Raji (cell line): Measurements from ENCODE around the gene SLC22A2.

Experiments
- POLR2A ChIP-seq: IDR thresholded peaks from 2 replicates; pipeline ENCODE4 v1.6.1; 2011; ENCODE audit warnings: low read depth, low read length, control low read depth; ENCODE audit not compliant: insufficient read depth

The SLC22A2 gene

GRCh38 chr6:160277546-160277945, 18.9 kb upstream of the SLC22A2 start:
- no peak for TF ChIP-seq POLR2A

DNA sequence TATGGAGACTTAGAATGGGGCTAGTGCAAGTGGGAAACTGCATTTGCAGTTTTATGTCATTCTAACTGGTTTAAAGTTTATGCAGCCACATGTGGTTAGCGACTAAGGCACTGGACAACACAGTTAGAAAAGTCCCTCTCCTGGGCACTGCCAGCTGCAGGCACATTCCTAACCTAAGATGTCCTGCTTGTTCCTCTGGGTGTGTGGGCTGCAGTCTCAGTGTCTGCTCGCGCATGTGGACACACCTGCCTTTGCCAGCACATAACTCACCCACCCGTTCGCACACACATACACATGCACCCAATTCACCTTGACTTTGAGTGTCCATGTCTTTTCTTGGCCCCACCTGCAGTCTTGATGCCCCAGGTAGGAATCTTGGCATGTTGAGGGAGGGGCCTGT, 18.5 kb upstream of the SLC22A2 start:
- TF ChIP-seq POLR2A, result no peak

DNA sequence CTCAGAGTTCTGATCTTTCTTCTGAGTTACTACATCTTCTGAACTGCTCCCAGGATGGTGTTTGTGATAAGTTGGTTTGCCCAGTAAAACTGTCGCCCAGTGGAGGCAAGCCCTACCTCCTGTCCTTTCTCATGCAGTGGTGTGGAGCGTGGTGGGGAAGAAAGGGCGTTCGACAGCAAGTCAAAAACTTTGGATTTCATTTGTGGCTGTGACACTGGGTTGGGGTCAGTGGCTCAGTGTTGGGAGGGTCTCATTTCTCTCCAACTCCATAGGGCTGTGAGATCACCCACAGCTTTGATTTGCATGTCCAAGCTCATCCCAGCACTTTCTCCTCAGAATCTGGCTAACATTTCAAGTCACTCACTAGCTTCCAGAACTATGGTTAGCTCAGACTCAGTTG, 17.5 kb upstream of the SLC22A2 start:
- TF ChIP-seq POLR2A, result no peak

DNA sequence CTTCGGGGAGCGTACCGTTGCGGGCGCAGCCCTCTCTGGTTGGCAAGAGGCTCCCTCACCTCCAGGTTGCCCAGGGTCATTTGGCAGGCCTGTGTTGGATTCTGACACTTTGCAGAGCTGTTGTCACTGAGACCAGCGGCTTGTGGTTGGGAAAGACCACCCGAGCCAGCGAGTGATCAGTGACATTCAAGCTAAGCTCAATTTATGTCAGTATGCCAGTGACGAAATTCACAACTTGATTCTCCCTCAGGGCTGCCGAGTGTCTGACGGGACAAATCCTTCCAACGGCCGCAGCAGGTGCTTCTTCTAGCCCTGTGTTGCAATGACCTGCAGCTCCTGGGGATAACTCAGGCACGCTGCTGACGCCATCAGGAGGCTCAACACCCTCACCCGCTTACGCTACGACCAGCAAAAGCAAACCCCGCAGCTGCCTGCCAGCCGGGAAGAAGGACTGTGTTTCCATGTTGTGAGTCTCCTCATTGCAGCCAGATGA, 16.9 kb upstream of the SLC22A2 start:
- no peak for TF ChIP-seq POLR2A

DNA sequence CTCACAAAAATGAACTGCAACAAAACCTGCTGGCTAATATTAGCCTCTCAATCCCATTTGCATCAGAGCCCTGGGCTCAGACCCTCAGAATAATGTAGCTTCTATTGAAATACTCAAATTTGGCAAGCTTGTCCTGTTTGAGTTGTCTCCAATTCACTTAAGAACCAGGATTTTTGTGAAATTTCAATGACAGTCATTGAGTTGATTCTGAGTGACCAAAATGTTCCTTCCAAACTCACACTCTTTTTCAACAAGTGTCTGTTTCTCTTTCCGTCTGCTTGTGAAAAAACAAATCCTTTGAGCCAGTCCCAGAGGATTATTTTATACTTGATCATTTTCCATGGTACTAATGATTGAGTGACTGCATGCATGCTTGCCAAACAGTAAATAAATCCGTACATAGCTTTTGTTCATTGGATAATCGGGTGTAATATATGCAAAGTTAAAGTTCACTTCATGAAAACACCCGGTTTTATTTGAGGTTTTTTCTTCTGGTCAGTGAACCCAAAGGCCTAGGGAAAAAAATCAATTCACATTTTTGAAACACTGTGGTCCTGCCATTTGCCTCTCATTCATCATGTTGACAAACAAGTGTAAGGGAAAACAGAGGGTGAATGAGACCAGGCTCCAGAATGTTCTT, 16.4 kb upstream of the SLC22A2 start:
- TF ChIP-seq POLR2A, result no peak

GRCh38 chr6:160273750-160274149, 15.1 kb upstream of the SLC22A2 start:
- TF ChIP-seq POLR2A, result no peak

DNA sequence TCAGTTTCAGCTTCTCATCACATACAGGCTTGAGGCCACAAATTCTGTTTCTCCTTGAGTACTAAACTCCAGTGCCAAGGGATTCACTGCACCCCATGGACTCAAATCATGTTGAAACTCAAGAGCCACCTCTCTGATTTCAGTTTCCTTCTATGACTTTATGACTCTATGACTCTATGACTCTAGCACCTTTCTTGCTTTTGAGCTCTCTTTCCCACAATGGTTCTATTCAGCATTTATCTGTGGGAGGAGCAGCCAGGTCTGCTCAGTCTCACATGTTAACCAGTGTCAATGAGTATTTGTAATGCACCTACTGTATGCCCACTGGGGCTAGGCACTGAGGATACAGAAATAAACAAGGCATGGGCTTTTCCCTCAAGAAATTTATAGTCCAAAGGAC, 14.6 kb upstream of the SLC22A2 start:
- no peak for TF ChIP-seq POLR2A

GRCh38 chr6:160272707-160273106, 14.1 kb upstream of the SLC22A2 start:
- no peak for TF ChIP-seq POLR2A

GRCh38 chr6:160270347-160270746, 11.7 kb upstream of the SLC22A2 start:
- no peak for TF ChIP-seq POLR2A

GRCh38 chr6:160269771-160270170, 11.2 kb upstream of the SLC22A2 start:
- TF ChIP-seq POLR2A, result no peak

DNA sequence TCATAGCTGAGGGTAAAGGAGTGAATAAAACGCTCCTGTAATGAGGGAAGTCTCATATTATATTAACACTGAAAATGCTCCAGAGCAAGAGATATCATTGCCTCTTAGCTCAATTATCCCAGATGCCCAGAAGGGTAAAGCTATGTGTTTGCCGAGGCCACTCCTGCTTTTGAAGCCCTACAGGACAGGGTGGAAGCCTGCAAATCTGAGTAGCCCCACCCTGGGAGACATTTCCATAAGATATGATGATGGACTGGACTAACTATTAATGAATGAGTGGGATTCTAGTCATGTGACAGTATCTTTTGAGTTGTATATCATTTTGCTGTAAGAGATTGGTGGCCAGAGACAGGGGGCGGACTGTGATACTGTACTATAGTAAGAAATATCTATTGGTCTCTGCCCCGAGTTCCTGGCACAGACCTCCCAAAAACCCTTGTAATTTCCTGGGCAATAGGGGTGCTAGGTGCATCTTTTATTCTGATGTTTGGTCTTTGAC, 10.5 kb upstream of the SLC22A2 start:
- no peak for TF ChIP-seq POLR2A

- TF ChIP-seq POLR2A, result no peak
Measured at GRCh38 chr6:160267102-160267501, 8.5 kb upstream of the SLC22A2 start.

- TF ChIP-seq POLR2A, result no peak
Measured at GRCh38 chr6:160265869-160266476, 7.4 kb upstream of the SLC22A2 start.

DNA sequence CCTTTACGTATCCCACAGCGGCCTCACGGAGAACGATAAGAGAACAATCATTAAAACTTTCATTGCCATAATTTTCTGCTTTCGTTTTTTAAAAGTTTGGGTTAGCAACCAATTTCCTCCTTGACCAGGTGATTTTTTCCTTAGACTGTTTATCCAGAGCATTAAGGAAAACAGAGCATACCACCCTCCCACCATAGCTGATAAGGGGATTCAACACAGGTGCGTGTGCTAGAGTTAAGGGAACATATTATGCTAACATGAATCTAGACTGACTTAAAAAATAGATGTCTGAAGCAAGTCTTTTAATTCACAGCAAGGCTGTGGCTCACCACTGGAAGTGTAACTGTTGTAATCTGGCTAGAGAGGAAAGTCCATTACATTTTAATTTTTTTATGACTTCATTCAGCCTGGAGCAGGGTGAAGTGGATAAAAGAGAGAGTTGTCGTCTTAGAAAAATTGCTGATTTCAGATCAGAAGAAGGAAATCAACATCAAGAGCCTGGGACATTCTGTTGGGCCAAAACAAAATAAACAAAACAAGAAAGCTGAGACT, 5.5 kb upstream of the SLC22A2 start:
- TF ChIP-seq POLR2A, result no peak

- no peak for TF ChIP-seq POLR2A
Measured at GRCh38 chr6:160263196-160263939, 4.7 kb upstream of the SLC22A2 start.
